Measurements from ENCODE around the gene UBALD2.
"Not testable (repeated sequence)": the region's sequence is repeated elsewhere in the genome, so short reads cannot be mapped to it uniquely, and the experiment has no call there.

The UBALD2 gene

DNA sequence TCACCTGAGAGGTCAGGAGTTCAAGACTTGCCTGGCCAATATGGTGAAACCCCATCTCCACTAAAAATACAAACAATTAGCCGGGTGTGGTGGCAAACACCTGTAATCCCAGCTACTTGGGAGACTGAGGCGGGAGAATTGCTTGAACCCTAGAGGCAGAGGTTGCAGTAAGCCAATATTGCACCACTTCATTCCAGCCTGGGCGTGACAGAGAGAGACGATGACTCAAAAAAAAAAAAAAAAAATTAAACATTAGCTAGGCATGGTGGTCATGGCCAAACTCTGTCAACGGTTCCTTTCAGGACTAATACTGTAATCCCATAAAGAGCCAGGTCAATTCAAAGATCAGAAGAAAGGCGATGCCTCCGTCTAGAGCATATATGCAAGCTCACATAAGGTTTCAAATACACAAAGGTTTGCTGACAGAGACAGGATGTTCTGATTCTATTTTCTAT is 27.3 kb upstream of the UBALD2 start:
- H3K9me3 ChIP-seq (ENCODE audit: control insufficient read depth, low read depth, low read length), result no peaks in the 10 kb centered on the region
- no peaks in the 10 kb centered on the region for H3K36me3 ChIP-seq (ENCODE audit: control insufficient read depth, low read depth, low read length)
- no peak overlapping the region for H3K9ac ChIP-seq (ENCODE audit: low read length)
- no peak overlapping the region for H3K27ac ChIP-seq (ENCODE audit: low read length)
- H3K4me1 ChIP-seq (ENCODE audit: control insufficient read depth, low read depth, low read length), result no peaks in the 10 kb centered on the region
- H3K27me3 ChIP-seq (ENCODE audit: control insufficient read depth, insufficient read depth, low read length), result peaks cover 51% of the 10 kb centered on the region
- H3K4me3 ChIP-seq (ENCODE audit: low read length), result no peak overlapping the region

DNA sequence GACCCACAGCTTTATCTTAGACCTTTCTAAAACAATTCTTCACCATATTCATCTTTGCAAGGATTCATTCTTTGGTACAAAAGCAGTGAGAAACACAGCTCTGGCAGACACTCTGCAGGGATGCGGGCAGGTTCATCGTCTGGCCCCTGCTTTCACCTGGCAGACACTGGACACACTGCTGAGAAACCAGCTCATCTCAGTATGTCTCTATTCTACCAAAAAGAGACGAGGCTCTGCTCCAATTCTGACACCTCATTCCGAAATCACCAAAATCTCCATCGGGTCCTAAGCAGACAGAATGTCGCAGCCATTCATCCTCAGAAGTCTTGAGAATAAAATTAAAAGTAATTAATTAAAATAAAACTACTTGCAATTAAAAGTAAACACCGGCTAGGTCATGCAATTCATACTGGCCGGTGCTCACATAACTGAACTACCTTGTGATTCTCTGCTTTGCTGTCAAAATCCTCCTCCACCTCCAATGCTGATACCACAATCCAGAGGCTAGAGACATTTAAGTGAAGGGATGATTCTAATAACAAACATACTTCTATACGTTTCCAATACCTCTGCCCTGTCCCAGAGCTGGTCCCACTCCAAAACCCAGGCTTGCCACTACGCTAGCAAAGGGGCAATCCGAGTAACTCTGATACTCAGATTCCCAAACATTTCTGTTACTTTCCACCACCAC is 26.2 kb upstream of the UBALD2 start:
- Histone ChIP-seq H3K4me3 (ENCODE audit: low read length) (peak overlapping the region; percentile 52), H3K27me3 (ENCODE audit: control insufficient read depth, insufficient read depth, low read length) (peaks cover 59% of the 10 kb centered on the region), H3K36me3 (ENCODE audit: control insufficient read depth, low read depth, low read length) (no peaks in the 10 kb centered on the region), H3K9ac (ENCODE audit: low read length) (no peak overlapping the region), H3K27ac (ENCODE audit: low read length) (no peak overlapping the region), H3K4me1 (ENCODE audit: control insufficient read depth, low read depth, low read length) (no peaks in the 10 kb centered on the region), H3K9me3 (ENCODE audit: control insufficient read depth, low read depth, low read length) (no peaks in the 10 kb centered on the region)

DNA sequence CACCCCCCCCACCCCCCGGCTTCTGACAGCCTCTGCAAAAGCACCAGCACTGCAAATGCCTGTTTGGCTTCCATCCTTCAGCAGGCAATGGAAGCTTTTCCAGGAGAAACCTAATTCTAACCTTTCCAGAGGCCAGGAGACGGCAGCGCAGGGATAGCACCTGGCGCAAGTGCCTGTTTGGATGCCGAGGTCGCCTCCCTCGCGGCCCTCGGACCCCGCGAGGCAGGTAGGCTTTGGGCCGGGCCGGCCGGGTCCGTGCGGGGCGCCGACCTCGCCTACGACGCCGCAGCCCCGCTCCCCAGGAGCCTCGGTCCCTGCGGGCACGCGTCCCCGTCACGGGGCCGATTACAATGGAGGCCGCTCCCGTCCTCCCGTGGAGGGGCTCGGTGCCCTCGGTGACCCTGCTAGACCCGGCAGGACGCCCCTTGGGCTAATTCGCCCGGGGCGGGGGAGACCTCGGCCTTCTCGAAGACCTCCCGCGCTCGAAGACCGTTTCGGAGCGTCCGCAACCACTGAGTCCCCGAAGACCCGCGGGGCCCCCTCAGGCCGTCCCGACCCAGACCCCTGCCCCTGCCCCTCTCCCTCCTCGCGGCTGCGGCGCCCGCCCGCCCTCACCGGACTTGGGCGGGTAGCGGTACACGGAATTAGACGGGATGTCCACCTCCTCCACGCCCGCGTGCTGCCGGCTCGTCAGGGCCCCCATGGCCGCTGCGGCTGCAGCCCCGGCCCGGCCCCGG is 25.4 kb upstream of the UBALD2 start:
- H3K9me3 ChIP-seq (ENCODE audit: control insufficient read depth, low read depth, low read length), result no peaks in the 10 kb centered on the region
- no peaks in the 10 kb centered on the region for H3K4me1 ChIP-seq (ENCODE audit: control insufficient read depth, low read depth, low read length)
- H3K27me3 ChIP-seq (ENCODE audit: control insufficient read depth, insufficient read depth, low read length), result peaks cover 59% of the 10 kb centered on the region
- H3K36me3 ChIP-seq (ENCODE audit: control insufficient read depth, low read depth, low read length), result no peaks in the 10 kb centered on the region
- H3K27ac ChIP-seq (ENCODE audit: low read length), result no peak overlapping the region
- peak overlapping the region; percentile 52 for H3K4me3 ChIP-seq (ENCODE audit: low read length)
- H3K9ac ChIP-seq (ENCODE audit: low read length), result no peak overlapping the region

DNA sequence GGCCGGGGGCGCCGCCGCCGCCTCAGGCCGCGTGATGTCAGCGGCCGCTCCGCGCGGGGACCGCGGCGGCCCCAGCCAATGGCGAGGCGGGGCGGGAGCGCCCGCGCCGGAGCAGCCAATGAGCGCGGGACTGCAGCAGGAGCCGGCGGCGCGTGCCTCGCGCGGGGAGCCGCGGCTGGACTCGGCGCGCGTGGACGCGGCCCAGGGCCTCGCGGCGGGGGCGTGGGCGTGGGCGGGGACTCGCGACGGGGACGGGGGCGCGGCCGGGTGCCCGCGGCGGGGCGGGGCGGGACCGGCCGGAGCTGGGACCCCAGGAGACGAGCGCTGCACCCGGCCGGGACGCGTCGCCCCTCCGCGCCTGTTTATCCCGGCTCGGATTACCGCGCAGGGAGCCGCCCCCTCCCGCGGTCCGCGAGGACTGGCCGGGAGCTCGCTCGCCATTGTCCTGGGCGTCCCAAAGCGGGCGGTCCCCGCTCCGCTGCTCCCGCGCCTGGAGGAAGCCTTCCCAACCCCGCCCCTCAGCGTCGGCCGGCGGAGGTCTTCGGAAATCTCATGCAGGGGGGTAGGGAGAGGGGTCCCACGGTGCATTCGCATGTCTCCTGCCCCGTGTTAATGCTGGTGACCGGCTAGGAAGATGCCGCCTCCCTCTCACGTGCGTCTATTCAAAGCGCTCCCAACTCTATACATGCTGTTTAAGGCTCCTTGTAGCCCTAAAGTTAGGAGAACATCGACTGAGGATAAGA is 24.5 kb upstream of the UBALD2 start, which contains the start of gene RNF157:
Gene RNF157 (minus strand): TSS at position 33 of the 743 bp plus-strand sequence. CDS start 253 bp downstream, outside the sequence.
- Histone ChIP-seq H3K27me3 (ENCODE audit: control insufficient read depth, insufficient read depth, low read length) (peaks cover 59% of the 10 kb centered on the region), H3K9ac (ENCODE audit: low read length) (peak within 1 kb of the TSS; percentile 55), H3K36me3 (ENCODE audit: control insufficient read depth, low read depth, low read length) (no peaks in the 10 kb centered on the region), H3K9me3 (ENCODE audit: control insufficient read depth, low read depth, low read length) (no peaks in the 10 kb centered on the region), H3K4me1 (ENCODE audit: control insufficient read depth, low read depth, low read length) (no peaks in the 10 kb centered on the region), H3K27ac (ENCODE audit: low read length) (no peak within 1 kb of the TSS), H3K4me3 (ENCODE audit: low read length) (peak within 1 kb of the TSS; percentile 71)

DNA sequence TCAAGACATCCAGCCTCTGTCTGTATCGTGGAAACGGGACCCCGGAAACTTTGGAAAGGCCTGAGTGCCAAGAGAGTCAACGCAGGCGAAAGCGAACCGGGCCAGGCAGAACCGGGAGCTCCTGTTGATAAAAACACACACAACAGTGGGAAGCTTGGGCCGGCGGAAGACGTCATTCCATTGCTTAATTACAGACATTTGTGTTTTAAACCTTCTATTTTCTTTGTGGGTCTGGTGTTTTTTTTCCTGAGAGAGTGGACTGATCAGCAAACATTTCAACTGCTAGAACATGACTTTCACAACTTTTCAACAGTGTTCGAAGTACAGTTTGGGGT is 24.0 kb upstream of the UBALD2 start:
- no peaks in the 10 kb centered on the region for H3K36me3 ChIP-seq (ENCODE audit: control insufficient read depth, low read depth, low read length)
- peak overlapping the region; percentile 71 for H3K4me3 ChIP-seq (ENCODE audit: low read length)
- no peaks in the 10 kb centered on the region for H3K9me3 ChIP-seq (ENCODE audit: control insufficient read depth, low read depth, low read length)
- H3K27me3 ChIP-seq (ENCODE audit: control insufficient read depth, insufficient read depth, low read length), result peaks cover 59% of the 10 kb centered on the region
- H3K27ac ChIP-seq (ENCODE audit: low read length), result no peak overlapping the region
- peak overlapping the region; percentile 55 for H3K9ac ChIP-seq (ENCODE audit: low read length)
- no peaks in the 10 kb centered on the region for H3K4me1 ChIP-seq (ENCODE audit: control insufficient read depth, low read depth, low read length)

DNA sequence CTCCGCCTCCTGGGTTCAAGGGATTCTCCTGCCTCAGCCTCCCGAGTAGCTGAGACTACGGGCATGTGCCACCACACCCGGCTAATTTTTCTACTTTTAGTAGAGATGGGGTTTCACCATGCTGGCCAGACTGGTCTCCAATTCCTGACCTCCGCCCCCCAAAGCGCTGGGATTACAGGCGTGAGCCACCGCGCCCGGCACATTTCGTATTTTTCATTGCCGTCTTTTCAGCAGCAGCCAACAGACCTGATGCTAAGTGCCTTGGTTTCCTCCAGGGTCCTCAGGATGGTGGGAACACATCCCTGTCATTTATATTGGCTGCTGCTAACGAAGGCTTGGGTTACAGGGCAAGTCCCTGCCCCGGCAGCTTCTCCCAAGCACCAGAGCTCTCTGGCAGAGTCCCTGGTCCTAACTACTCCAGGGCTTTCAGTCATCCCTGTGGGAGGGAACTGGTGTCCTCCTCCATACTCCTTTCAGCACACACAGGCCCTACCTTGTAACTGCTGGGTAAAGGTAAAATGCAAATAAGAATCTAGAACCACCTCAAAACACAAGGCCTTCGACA is 23.4 kb upstream of the UBALD2 start:
- Histone ChIP-seq H3K27ac (ENCODE audit: low read length) (no peak overlapping the region), H3K9me3 (ENCODE audit: control insufficient read depth, low read depth, low read length) (no peaks in the 10 kb centered on the region), H3K27me3 (ENCODE audit: control insufficient read depth, insufficient read depth, low read length) (peaks cover 59% of the 10 kb centered on the region), H3K36me3 (ENCODE audit: control insufficient read depth, low read depth, low read length) (no peaks in the 10 kb centered on the region), H3K4me1 (ENCODE audit: control insufficient read depth, low read depth, low read length) (no peaks in the 10 kb centered on the region), H3K9ac (ENCODE audit: low read length) (no peak overlapping the region), H3K4me3 (ENCODE audit: low read length) (no peak overlapping the region)

DNA sequence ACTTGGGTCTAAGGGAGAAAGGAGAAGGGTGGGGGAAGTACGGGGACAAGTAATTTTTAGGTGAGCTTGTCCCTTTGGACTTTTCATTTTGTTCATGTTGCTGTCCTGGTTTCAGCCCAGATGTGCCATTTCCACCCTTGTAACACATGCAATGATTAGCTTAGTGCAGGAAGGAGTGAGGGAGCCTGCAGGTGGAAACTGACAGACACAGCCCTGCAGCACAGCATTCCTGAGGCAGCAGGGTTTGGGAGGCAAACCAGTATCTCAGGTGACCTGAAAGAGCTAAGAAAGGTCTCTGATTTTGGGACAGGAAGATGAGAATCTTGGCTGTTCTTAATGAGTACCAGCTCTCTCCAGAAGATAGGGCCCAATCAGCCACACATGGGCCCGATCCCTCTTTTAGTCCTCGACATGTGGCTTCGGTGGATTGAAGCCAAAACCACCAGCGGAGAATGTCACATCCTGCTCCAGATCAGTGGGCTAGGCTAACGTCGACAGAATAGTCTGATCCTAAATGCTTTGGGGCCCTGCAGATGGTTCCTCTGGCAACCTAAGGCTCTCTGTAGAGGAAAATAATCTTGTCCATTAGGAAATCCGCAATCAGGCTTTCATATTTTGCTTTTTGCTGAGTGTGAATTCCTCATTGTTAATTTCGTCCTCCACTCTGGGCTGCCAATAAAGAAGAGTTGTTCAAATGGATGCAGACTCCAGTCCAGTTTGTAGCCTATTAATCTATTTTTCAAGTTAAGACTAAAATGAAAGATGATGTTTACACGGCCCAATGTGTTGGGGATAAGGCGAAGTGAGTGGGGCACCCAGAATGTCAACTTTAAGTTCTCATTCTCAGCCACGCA is 21.1 kb upstream of the UBALD2 start:
- no peaks in the 10 kb centered on the region for H3K4me1 ChIP-seq (ENCODE audit: control insufficient read depth, low read depth, low read length)
- no peaks in the 10 kb centered on the region for H3K36me3 ChIP-seq (ENCODE audit: control insufficient read depth, low read depth, low read length)
- H3K9me3 ChIP-seq (ENCODE audit: control insufficient read depth, low read depth, low read length), result no peaks in the 10 kb centered on the region
- H3K27me3 ChIP-seq (ENCODE audit: control insufficient read depth, insufficient read depth, low read length), result peaks cover 40% of the 10 kb centered on the region
- H3K27ac ChIP-seq (ENCODE audit: low read length), result no peak overlapping the region
- no peak overlapping the region for H3K9ac ChIP-seq (ENCODE audit: low read length)
- no peak overlapping the region for H3K4me3 ChIP-seq (ENCODE audit: low read length)

DNA sequence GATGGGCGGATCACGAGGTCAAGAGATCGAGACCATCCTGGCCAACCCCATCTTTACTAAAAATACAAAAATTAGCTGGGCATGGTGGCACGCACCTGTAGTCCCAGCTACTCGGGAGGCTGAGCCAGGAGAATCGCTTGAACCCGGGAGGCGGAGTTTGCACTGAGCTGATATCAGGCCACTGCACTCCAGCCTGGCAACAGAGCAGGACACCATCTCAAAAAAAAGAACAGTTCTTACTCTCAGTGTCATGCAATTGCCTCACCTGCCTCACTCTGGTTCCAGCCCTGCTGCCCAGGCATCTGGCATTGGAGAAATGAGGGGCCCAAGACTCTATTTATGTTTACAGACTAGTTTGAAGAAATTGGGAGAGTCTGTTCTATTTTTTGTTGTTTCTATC is 20.4 kb upstream of the UBALD2 start:
- not testable (repeated sequence) for H3K9ac ChIP-seq (ENCODE audit: low read length); H3K27ac ChIP-seq (ENCODE audit: low read length); H3K36me3 ChIP-seq (ENCODE audit: control insufficient read depth, low read depth, low read length); H3K9me3 ChIP-seq (ENCODE audit: control insufficient read depth, low read depth, low read length); H3K4me1 ChIP-seq (ENCODE audit: control insufficient read depth, low read depth, low read length); H3K4me3 ChIP-seq (ENCODE audit: low read length)
- peaks cover 33% of the 10 kb centered on the region for H3K27me3 ChIP-seq (ENCODE audit: control insufficient read depth, insufficient read depth, low read length)

DNA sequence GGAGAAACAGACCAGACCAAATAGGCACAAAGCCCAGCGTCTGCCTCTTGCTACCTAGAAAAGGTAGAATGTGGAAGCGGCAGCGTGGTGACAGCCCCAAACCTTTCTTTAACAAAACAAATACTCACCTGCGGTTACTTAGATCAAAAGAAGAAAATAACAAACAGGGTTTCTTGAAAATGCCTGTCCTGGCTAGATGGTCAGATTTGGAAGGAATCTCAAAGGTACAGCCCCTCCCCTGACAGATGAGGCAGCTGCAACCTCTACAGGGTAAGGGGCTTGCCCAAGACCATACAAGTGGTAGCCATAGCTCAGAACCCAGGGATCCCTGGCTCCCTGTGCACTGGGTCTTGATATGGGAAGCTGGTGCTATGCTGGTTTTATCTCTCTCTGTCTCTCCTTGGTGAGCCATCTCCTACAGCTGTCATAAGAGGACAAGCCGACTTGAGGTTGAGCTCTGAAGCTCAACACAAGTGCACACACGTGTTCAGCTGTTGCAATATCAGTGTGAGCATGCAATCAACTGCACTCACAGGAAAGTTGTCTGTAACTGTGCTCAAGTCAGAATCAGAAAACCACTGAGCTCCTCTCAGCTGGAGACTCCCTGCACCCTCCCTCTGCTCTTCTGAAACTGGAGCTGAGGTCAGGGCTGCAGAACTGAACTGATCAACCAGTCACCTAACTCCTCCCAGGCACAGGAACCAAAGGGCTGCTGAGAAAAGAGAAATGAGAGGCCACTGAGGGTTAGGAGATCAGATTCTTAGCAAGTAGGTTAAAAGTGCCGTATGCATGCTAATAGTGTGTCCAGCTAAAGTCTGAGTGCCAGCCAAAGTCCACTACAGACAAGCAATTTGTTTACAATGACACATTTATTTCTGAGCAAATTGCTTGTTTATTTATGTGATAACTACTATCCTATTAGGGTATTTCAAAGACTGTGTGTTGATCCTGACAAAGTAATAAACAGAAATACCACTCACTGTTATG is 18.8 kb upstream of the UBALD2 start:
- H3K4me1 ChIP-seq (ENCODE audit: control insufficient read depth, low read depth, low read length), result no peaks in the 10 kb centered on the region
- H3K27ac ChIP-seq (ENCODE audit: low read length), result no peak overlapping the region
- H3K9me3 ChIP-seq (ENCODE audit: control insufficient read depth, low read depth, low read length), result no peaks in the 10 kb centered on the region
- no peaks in the 10 kb centered on the region for H3K36me3 ChIP-seq (ENCODE audit: control insufficient read depth, low read depth, low read length)
- no peak overlapping the region for H3K4me3 ChIP-seq (ENCODE audit: low read length)
- H3K27me3 ChIP-seq (ENCODE audit: control insufficient read depth, insufficient read depth, low read length), result peaks cover 23% of the 10 kb centered on the region
- H3K9ac ChIP-seq (ENCODE audit: low read length), result no peak overlapping the region

DNA sequence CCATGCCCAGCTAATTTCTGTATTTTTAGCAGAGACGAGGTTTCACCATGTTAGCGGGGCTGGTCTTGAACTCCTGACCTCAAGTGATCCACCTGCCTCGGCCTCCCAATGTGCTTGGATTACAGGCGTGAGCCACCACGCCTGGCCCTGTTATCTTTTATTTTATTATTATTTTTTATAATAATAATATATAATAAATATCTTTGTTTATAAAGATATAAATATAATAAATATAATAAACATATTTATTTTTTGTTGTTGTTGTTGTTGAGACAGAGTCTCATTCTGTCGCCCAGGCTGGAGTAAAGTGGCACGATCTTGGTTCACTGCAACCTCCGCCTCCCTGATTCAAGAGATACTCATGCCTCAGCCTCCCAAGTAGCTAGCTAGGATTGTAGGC is 17.8 kb upstream of the UBALD2 start:
- Histone ChIP-seq H3K4me3 (ENCODE audit: low read length) (no peak overlapping the region), H3K36me3 (ENCODE audit: control insufficient read depth, low read depth, low read length) (no peaks in the 10 kb centered on the region), H3K27ac (ENCODE audit: low read length) (no peak overlapping the region), H3K9ac (ENCODE audit: low read length) (no peak overlapping the region), H3K9me3 (ENCODE audit: control insufficient read depth, low read depth, low read length) (no peaks in the 10 kb centered on the region), H3K4me1 (ENCODE audit: control insufficient read depth, low read depth, low read length) (no peaks in the 10 kb centered on the region), H3K27me3 (ENCODE audit: control insufficient read depth, insufficient read depth, low read length) (peaks cover 14% of the 10 kb centered on the region)
